Measurements from ENCODE around the gene AGBL4. TPM values are rescaled to one million over a fixed set of nuclear protein-coding genes. Genes with fewer than 3 reads are reported as not detected.

The AGBL4 gene
- total RNA-seq, 1 donor from 2014 or later: 0.52 TPM

- DNase-seq (ENCODE audit: low spot score): no peak
These were observed 1298.3 kb downstream of the AGBL4 start for GRCh38 chr1:48725341-48726046.

- no peak for DNase-seq (ENCODE audit: low spot score)
These were observed 1302.8 kb downstream of the AGBL4 start for GRCh38 chr1:48720929-48721328.

- peak; percentile 47 for DNase-seq (ENCODE audit: low spot score)
These were observed 1305.0 kb downstream of the AGBL4 start for GRCh38 chr1:48718705-48719104.

GRCh38 chr1:48718116-48718630 lies 1305.6 kb downstream of the AGBL4 start:
- DNase-seq (ENCODE audit: low spot score): no peak

- no peak for DNase-seq (ENCODE audit: low spot score)
These were observed 1306.7 kb downstream of the AGBL4 start for GRCh38 chr1:48717082-48717481.

- no peak for DNase-seq (ENCODE audit: low spot score)
These were observed 1307.8 kb downstream of the AGBL4 start for GRCh38 chr1:48715921-48716320.

GRCh38 chr1:48710915-48711314 lies 1312.8 kb downstream of the AGBL4 start:
- DNase-seq (ENCODE audit: low spot score): no peak

GRCh38 chr1:48710318-48710717 lies 1313.4 kb downstream of the AGBL4 start:
- no peak for DNase-seq (ENCODE audit: low spot score)

- DNase-seq (ENCODE audit: low spot score): no peak
These were observed 1319.0 kb downstream of the AGBL4 start for GRCh38 chr1:48704736-48705135.

GRCh38 chr1:48701445-48701844 lies 1322.3 kb downstream of the AGBL4 start:
- DNase-seq (ENCODE audit: low spot score): no peak

- peak; percentile 69 for DNase-seq (ENCODE audit: low spot score)
These were observed 1326.6 kb downstream of the AGBL4 start for GRCh38 chr1:48697066-48697707.

- DNase-seq (ENCODE audit: low spot score): no peak
These were observed 1328.6 kb downstream of the AGBL4 start for GRCh38 chr1:48695161-48695560.

- no peak for DNase-seq (ENCODE audit: low spot score)
These were observed 1330.0 kb downstream of the AGBL4 start for GRCh38 chr1:48693674-48694320.

- no peak for DNase-seq (ENCODE audit: low spot score)
These were observed 1330.6 kb downstream of the AGBL4 start for GRCh38 chr1:48693180-48693579.

- no peak for DNase-seq (ENCODE audit: low spot score)
These were observed 1331.5 kb downstream of the AGBL4 start for GRCh38 chr1:48692235-48692634.

- no peak for DNase-seq (ENCODE audit: low spot score)
These were observed 1332.2 kb downstream of the AGBL4 start for GRCh38 chr1:48691429-48692001.

GRCh38 chr1:48688102-48688760 lies 1335.5 kb downstream of the AGBL4 start:
- no peak for DNase-seq (ENCODE audit: low spot score)

GRCh38 chr1:48687282-48688045 lies 1336.3 kb downstream of the AGBL4 start:
- DNase-seq (ENCODE audit: low spot score): no peak

GRCh38 chr1:48686159-48686558 lies 1337.6 kb downstream of the AGBL4 start:
- DNase-seq (ENCODE audit: low spot score): no peak

GRCh38 chr1:48684381-48684780 lies 1339.4 kb downstream of the AGBL4 start:
- DNase-seq (ENCODE audit: low spot score): no peak

- DNase-seq (ENCODE audit: low spot score): no peak
These were observed 1339.9 kb downstream of the AGBL4 start for GRCh38 chr1:48683839-48684238.

All from mucosa of gallbladder (tissue), 1 donor.